Suprapubic skin (tissue), 4 donors: ENCODE results near the gene MTA1. TPM values are rescaled to one million over a fixed set of nuclear protein-coding genes. Genes with fewer than 3 reads are reported as not detected.

ENCODE experiments used
- DNase-seq, 2 donors: peaks; one replicate each; pipeline ENCODE4 v3.0.0-alpha.2; 2019; ENCODE audit warnings: low spot score in 2 of 2
- H3K27ac ChIP-seq: fragments of 200-600 bp; sonication (generic); one replicate; pipeline ENCODE4 v1.5.1; 2019
- H3K27me3 ChIP-seq: fragments of 200-600 bp; sonication (generic); one replicate; pipeline ENCODE4 v1.5.1; 2019
- H3K36me3 ChIP-seq: fragments of 200-600 bp; sonication (generic); one replicate; pipeline ENCODE4 v1.5.1; 2019
- H3K4me1 ChIP-seq: fragments of 200-600 bp; sonication (generic); one replicate; pipeline ENCODE4 v1.5.1; 2019
- H3K4me3 ChIP-seq: fragments of 200-600 bp; sonication (generic); one replicate; pipeline ENCODE4 v1.5.1; 2019; ENCODE audit warnings: mild to moderate bottlenecking
- H3K9me3 ChIP-seq: fragments of 200-600 bp; sonication (generic); one replicate; pipeline ENCODE4 v1.5.1; 2019
- CTCF ChIP-seq, 2 donors: fragments of 200-600 bp in 1 of 2; fragments of 450-650 bp in 1 of 2; sonication (generic) in 1 of 2; IDR thresholded peaks; one replicate each; pipeline ENCODE4 v1.5.1; 2016 to 2019; ENCODE audit warnings: antibody characterized with exemption in 2 of 2, mild to moderate bottlenecking in 1 of 2, moderate library complexity in 1 of 2
- EP300 ChIP-seq: sonication (generic); formaldehyde crosslinking; IDR thresholded peaks from one replicate; pipeline ENCODE4 v1.6.1; 2017; ENCODE audit warnings: antibody characterized with exemption
- POLR2A ChIP-seq, 2 donors: fragments of 450-650 bp; IDR thresholded peaks; one replicate each; pipeline ENCODE4 v1.6.1; 2017; ENCODE audit warnings: antibody characterized with exemption in 2 of 2, mild to moderate bottlenecking in 2 of 2, moderate library complexity in 2 of 2
- POLR2AphosphoS5 ChIP-seq, 3 donors: sonication (generic); formaldehyde crosslinking; IDR thresholded peaks; one replicate each; pipeline ENCODE4 v1.6.1; 2017; ENCODE audit warnings: antibody characterized with exemption in 3 of 3
- WGBS: methylation state at CpG from one replicate; pipeline ENCODE4 v1.1.5; 2018; 5-methylcytosine and 5-hydroxymethylcytosine counted together
- total RNA-seq, 4 donors: library from RNA; depleted of rRNA; stranded (reverse); fragments of >200 nt; gene quantifications; one replicate each; pipeline ENCODE4 v1.1.0, GENCODE V29; 2016

MTA1 gene
- total RNA-seq, 4 donors from 2014 or later: 38.1 to 107 (median 59.5) TPM

GRCh38 chr14:105446971-105447370, 27.3 kb downstream of the MTA1 start:
- Histone ChIP-seq H3K9me3 (no peaks in the 10 kb centered on the region), H3K27me3 (no peaks in the 10 kb centered on the region), H3K4me3 (no peak overlapping the region), H3K36me3 (peaks cover 31% of the 10 kb centered on the region), H3K27ac (no peak overlapping the region), H3K4me1 (peaks cover 8% of the 10 kb centered on the region)
- 80% methylated on average over 12 of the region's 14 CpGs for WGBS
- DNase-seq: no peak
- TF ChIP-seq CTCF (IDR thresholded peaks at IDR 0.05): no peak
- no peak for TF ChIP-seq POLR2AphosphoS5 (IDR thresholded peaks at IDR 0.05)
- no peak for TF ChIP-seq EP300
- TF ChIP-seq POLR2A (IDR thresholded peaks at IDR 0.05): no peak

GRCh38 chr14:105447651-105448640, 28.3 kb downstream of the MTA1 start:
- H3K4me1 ChIP-seq: peaks cover 8% of the 10 kb centered on the region
- no peak overlapping the region for H3K4me3 ChIP-seq
- no peak overlapping the region for H3K27ac ChIP-seq
- DNase-seq: no peak
- H3K9me3 ChIP-seq: no peaks in the 10 kb centered on the region
- H3K27me3 ChIP-seq: no peaks in the 10 kb centered on the region
- 89% methylated on average over 13 of the region's 31 CpGs for WGBS
- TF ChIP-seq CTCF (IDR thresholded peaks at IDR 0.05): no peak
- peaks cover 33% of the 10 kb centered on the region for H3K36me3 ChIP-seq

- peaks cover 40% of the 10 kb centered on the region for H3K36me3 ChIP-seq
- no peak overlapping the region for H3K4me3 ChIP-seq
- 58% methylated on average over 15 of the region's 16 CpGs for WGBS
- TF ChIP-seq POLR2A (IDR thresholded peaks at IDR 0.05) (no peak), EP300 (no peak), POLR2AphosphoS5 (IDR thresholded peaks at IDR 0.05) (no peak), CTCF (IDR thresholded peaks at IDR 0.05) (peak; percentile 83 to 96)
- no peak for DNase-seq
- H3K9me3 ChIP-seq: no peaks in the 10 kb centered on the region
- no peaks in the 10 kb centered on the region for H3K27me3 ChIP-seq
- H3K27ac ChIP-seq: no peak overlapping the region
- peaks cover 8% of the 10 kb centered on the region for H3K4me1 ChIP-seq
Measured at GRCh38 chr14:105448706-105449111, 29.1 kb downstream of the MTA1 start.

- WGBS: 88% methylated on average over 13 of the region's 47 CpGs
- peaks cover 8% of the 10 kb centered on the region for H3K4me1 ChIP-seq
- peaks cover 48% of the 10 kb centered on the region for H3K36me3 ChIP-seq
Measured at GRCh38 chr14:105449276-105450122, 29.9 kb downstream of the MTA1 start.

More at GRCh38 chr14:105449276-105450122, 29.9 kb downstream of the MTA1 start:
- TF ChIP-seq CTCF (IDR thresholded peaks at IDR 0.05): no peak
- TF ChIP-seq POLR2A (IDR thresholded peaks at IDR 0.05): no peak
- no peak for TF ChIP-seq EP300
- TF ChIP-seq POLR2AphosphoS5 (IDR thresholded peaks at IDR 0.05): no peak
- H3K4me3 ChIP-seq: no peak overlapping the region
- no peaks in the 10 kb centered on the region for H3K9me3 ChIP-seq
- H3K27me3 ChIP-seq: no peaks in the 10 kb centered on the region
- no peak overlapping the region for H3K27ac ChIP-seq
- no peak for DNase-seq
